ENCODE measurements around the gene IARS2. TPM values are rescaled to one million over a fixed set of nuclear protein-coding genes. Genes with fewer than 3 reads are reported as not detected.
A peak's percentile ranks its signal among the peaks of the same experiment; 100 is the strongest.
"Not testable (repeated sequence)": the region's sequence is repeated elsewhere in the genome, so short reads cannot be mapped to it uniquely, and the experiment has no call there.

Gene IARS2
- total RNA-seq, 1 experiment from 2014 or later, result 73.9 TPM

DNA sequence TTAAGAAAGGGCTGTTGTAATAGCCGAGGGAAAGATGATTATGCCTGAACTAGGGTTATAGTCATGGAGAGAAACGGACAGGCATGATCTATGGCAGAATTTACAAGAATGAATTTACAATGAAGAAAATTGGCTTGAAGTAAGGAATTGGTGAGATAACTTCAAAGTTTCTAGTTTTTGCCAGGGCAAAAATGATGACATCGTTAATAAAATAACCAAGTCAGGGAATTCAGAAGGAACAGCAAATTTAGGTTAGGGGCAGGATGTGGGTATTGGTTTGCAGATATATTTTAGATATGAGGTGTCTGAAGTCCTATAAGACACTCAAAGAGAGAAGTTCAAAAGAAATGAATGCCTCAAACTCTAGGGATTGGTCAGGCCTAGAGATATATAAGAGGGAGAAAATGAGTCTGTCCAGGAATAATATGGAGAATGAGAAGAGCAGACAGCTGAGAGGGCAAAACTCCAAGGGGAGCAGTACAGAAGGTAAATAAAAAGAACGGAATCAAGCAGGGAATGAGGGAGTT is 62.8 kb downstream of the IARS2 start:
- CTCF ChIA-PET, result no interaction called here
- peaks cover 54% of the 10 kb centered on the region for H3K36me3 Mint-ChIP-seq
- no peaks in the 10 kb centered on the region for H3K27me3 Mint-ChIP-seq (ENCODE audit: low read depth)
- no peak for TF ChIP-seq ETV6 (CRISPR knock-in tag; IDR thresholded peaks at IDR 0.05)
- TF ChIP-seq, protein P1, sequence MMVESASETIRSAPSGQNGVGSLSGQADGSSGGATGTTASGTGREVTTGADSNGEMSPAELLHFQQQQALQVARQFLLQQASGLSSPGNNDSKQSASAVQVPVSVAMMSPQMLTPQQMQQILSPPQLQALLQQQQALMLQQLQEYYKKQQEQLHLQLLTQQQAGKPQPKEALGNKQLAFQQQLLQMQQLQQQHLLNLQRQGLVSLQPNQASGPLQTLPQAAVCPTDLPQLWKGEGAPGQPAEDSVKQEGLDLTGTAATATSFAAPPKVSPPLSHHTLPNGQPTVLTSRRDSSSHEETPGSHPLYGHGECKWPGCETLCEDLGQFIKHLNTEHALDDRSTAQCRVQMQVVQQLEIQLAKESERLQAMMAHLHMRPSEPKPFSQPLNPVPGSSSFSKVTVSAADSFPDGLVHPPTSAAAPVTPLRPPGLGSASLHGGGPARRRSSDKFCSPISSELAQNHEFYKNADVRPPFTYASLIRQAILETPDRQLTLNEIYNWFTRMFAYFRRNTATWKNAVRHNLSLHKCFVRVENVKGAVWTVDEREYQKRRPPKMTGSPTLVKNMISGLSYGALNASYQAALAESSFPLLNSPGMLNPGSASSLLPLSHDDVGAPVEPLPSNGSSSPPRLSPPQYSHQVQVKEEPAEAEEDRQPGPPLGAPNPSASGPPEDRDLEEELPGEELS (CRISPR knock-in tag; IDR thresholded peaks at IDR 0.05), result no peak
- no peak for TF ChIP-seq GABPB1 (CRISPR knock-in tag; IDR thresholded peaks at IDR 0.05)
- no peak for TF ChIP-seq EMX1 (CRISPR knock-in tag; IDR thresholded peaks at IDR 0.05)
- no peak for TF ChIP-seq ZNF232 (CRISPR knock-in tag; IDR thresholded peaks at IDR 0.05)
- TF ChIP-seq, protein P2, sequence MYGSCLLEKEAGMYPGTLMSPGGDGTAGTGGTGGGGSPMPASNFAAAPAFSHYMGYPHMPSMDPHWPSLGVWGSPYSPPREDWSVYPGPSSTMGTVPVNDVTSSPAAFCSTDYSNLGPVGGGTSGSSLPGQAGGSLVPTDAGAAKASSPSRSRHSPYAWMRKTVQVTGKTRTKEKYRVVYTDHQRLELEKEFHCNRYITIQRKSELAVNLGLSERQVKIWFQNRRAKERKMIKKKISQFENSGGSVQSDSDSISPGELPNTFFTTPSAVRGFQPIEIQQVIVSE (CRISPR knock-in tag; IDR thresholded peaks at IDR 0.05; ENCODE audit: borderline replicate concordance), result no peak
- TF ChIP-seq SP1 (CRISPR knock-in tag; conservative IDR thresholded peaks at IDR 0.05), result no peak
- TF ChIP-seq, protein P3, sequence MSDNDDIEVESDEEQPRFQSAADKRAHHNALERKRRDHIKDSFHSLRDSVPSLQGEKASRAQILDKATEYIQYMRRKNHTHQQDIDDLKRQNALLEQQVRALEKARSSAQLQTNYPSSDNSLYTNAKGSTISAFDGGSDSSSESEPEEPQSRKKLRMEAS (CRISPR knock-in tag; IDR thresholded peaks at IDR 0.05), result no peak
- DNase-seq (ENCODE audit: low spot score) (no peak), ATAC-seq (no peak)
- H3K4me3 Mint-ChIP-seq, result no peak overlapping the region
- H3K4me1 Mint-ChIP-seq, result no peaks in the 10 kb centered on the region
- POLR2A ChIA-PET, result no interaction called here
- no peaks in the 10 kb centered on the region for H3K9me3 Mint-ChIP-seq
- H3K27ac Mint-ChIP-seq, result no peak overlapping the region; the same call in 1 of the 2 replicates

DNA sequence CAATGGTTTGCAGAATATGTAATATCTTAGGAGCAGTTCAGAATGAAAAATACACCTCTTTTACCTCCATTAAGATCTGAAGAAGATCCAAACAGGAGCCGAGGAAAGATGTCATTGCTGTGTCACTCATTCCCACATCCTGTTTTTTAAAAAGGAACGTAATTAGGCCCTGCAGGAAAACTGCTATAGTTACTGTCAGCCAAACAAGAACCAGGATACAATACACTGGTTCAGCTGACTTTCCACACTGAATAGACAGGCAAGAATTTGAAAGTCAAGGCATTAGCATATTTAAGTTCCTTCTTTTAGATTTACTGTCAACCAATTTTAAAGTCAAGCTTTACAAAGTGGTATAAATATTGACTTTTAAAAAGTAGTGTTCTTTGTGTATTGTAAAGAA is 63.8 kb downstream of the IARS2 start:
- ChIA-PET POLR2A (no interaction called here), CTCF (no interaction called here)
- no peak for DNase-seq (ENCODE audit: low spot score)
- no peak for ATAC-seq
- TF ChIP-seq, protein P4, sequence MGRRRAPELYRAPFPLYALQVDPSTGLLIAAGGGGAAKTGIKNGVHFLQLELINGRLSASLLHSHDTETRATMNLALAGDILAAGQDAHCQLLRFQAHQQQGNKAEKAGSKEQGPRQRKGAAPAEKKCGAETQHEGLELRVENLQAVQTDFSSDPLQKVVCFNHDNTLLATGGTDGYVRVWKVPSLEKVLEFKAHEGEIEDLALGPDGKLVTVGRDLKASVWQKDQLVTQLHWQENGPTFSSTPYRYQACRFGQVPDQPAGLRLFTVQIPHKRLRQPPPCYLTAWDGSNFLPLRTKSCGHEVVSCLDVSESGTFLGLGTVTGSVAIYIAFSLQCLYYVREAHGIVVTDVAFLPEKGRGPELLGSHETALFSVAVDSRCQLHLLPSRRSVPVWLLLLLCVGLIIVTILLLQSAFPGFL (CRISPR knock-in tag; IDR thresholded peaks at IDR 0.05; ENCODE audit: borderline replicate concordance), result no peak
- TF ChIP-seq ZNF423 (CRISPR knock-in tag; IDR thresholded peaks at IDR 0.05) (no peak), ZNF219 (CRISPR knock-in tag; IDR thresholded peaks at IDR 0.05; ENCODE audit: borderline replicate concordance) (no peak)
- TF ChIP-seq, protein P1 (CRISPR knock-in tag; IDR thresholded peaks at IDR 0.05), result no peak
- TF ChIP-seq, protein P5, sequence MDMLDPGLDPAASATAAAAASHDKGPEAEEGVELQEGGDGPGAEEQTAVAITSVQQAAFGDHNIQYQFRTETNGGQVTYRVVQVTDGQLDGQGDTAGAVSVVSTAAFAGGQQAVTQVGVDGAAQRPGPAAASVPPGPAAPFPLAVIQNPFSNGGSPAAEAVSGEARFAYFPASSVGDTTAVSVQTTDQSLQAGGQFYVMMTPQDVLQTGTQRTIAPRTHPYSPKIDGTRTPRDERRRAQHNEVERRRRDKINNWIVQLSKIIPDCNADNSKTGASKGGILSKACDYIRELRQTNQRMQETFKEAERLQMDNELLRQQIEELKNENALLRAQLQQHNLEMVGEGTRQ (CRISPR knock-in tag; IDR thresholded peaks at IDR 0.05), result no peak
- TF ChIP-seq, protein P6, sequence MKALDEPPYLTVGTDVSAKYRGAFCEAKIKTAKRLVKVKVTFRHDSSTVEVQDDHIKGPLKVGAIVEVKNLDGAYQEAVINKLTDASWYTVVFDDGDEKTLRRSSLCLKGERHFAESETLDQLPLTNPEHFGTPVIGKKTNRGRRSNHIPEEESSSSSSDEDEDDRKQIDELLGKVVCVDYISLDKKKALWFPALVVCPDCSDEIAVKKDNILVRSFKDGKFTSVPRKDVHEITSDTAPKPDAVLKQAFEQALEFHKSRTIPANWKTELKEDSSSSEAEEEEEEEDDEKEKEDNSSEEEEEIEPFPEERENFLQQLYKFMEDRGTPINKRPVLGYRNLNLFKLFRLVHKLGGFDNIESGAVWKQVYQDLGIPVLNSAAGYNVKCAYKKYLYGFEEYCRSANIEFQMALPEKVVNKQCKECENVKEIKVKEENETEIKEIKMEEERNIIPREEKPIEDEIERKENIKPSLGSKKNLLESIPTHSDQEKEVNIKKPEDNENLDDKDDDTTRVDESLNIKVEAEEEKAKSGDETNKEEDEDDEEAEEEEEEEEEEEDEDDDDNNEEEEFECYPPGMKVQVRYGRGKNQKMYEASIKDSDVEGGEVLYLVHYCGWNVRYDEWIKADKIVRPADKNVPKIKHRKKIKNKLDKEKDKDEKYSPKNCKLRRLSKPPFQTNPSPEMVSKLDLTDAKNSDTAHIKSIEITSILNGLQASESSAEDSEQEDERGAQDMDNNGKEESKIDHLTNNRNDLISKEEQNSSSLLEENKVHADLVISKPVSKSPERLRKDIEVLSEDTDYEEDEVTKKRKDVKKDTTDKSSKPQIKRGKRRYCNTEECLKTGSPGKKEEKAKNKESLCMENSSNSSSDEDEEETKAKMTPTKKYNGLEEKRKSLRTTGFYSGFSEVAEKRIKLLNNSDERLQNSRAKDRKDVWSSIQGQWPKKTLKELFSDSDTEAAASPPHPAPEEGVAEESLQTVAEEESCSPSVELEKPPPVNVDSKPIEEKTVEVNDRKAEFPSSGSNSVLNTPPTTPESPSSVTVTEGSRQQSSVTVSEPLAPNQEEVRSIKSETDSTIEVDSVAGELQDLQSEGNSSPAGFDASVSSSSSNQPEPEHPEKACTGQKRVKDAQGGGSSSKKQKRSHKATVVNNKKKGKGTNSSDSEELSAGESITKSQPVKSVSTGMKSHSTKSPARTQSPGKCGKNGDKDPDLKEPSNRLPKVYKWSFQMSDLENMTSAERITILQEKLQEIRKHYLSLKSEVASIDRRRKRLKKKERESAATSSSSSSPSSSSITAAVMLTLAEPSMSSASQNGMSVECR (CRISPR knock-in tag; IDR thresholded peaks at IDR 0.05; ENCODE audit: borderline replicate concordance), result no peak
- TF ChIP-seq, protein P7, sequence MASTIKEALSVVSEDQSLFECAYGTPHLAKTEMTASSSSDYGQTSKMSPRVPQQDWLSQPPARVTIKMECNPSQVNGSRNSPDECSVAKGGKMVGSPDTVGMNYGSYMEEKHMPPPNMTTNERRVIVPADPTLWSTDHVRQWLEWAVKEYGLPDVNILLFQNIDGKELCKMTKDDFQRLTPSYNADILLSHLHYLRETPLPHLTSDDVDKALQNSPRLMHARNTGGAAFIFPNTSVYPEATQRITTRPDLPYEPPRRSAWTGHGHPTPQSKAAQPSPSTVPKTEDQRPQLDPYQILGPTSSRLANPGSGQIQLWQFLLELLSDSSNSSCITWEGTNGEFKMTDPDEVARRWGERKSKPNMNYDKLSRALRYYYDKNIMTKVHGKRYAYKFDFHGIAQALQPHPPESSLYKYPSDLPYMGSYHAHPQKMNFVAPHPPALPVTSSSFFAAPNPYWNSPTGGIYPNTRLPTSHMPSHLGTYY (CRISPR knock-in tag; IDR thresholded peaks at IDR 0.05), result no peak
- Mint-ChIP-seq H3K27ac (no peak overlapping the region), H3K4me3 (no peak overlapping the region), H3K36me3 (peaks cover 54% of the 10 kb centered on the region), H3K4me1 (no peaks in the 10 kb centered on the region), H3K9me3 (no peaks in the 10 kb centered on the region), H3K27me3 (ENCODE audit: low read depth) (no peaks in the 10 kb centered on the region)

DNA sequence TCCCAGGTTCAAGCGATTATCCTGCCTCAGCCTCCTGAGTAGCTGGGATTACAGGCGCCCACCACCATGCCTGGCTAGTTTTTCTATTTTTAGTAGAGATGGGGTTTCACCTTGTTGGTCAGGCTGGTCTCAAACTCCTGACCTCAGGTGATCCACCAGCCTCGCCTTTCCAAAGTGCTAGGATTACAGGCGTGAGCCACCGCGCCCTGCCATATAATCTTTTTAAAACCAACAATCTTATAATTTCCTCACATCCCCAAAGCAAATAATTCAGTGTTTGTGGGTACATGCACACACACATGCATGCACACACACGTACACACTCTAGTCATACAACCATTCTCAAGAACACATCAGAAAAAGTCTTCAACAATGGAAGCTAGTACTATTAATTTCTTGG is 64.6 kb downstream of the IARS2 start:
- H3K4me3 Mint-ChIP-seq; POLR2A ChIA-PET; H3K4me1 Mint-ChIP-seq; CTCF ChIA-PET; H3K27me3 Mint-ChIP-seq (ENCODE audit: low read depth); H3K9me3 Mint-ChIP-seq; ATAC-seq; DNase-seq (ENCODE audit: low spot score): not testable (repeated sequence)
- Mint-ChIP-seq H3K27ac (0 out of 2 replicates have a peak overlapping the region, but pooled peaks have one; percentile 20), H3K36me3 (peaks cover 50% of the 10 kb centered on the region)

Data from WTC11 (cell line).